Muscle of leg (tissue), 11 donors: ENCODE measurements around the gene IGF2BP2. TPM values are rescaled to one million over a fixed set of nuclear protein-coding genes. Genes with fewer than 3 reads are reported as not detected.
"Not testable (repeated sequence)": the region's sequence is repeated elsewhere in the genome, so short reads cannot be mapped to it uniquely, and the experiment has no call there.

Source experiments
- DNase-seq: peaks from one replicate; pipeline ENCODE4 v3.0.0; 2013
- H3K27ac ChIP-seq: one replicate; pipeline ENCODE4 v1.5.1; 2013; ENCODE audit warnings: mild to moderate bottlenecking, low read length, control low read depth
- H3K27me3 ChIP-seq: one replicate; pipeline ENCODE4 v1.6.1; 2013; ENCODE audit warnings: low read length; ENCODE audit not compliant: control insufficient read depth, insufficient read depth
- H3K36me3 ChIP-seq: one replicate; pipeline ENCODE4 v1.6.1; 2013; ENCODE audit warnings: low read length; ENCODE audit not compliant: control insufficient read depth, insufficient read depth
- H3K4me1 ChIP-seq: one replicate; pipeline ENCODE4 v1.6.1; 2013; ENCODE audit warnings: low read length; ENCODE audit not compliant: control insufficient read depth, insufficient read depth
- H3K4me3 ChIP-seq: one replicate; pipeline ENCODE4 v1.5.1; 2013; ENCODE audit warnings: low read length, control low read depth
- H3K9me3 ChIP-seq: replicated peaks from 2 replicates; pipeline ENCODE4 v1.6.1; 2013; ENCODE audit warnings: low read depth, low read length; ENCODE audit not compliant: control insufficient read depth
- WGBS: methylation state at CpG from one replicate; pipeline ENCODE4 v1.1.5; 2013; ENCODE audit warnings: missing lambda C conversion rate; ENCODE audit not compliant: insufficient coverage; 5-methylcytosine and 5-hydroxymethylcytosine counted together
- polyA plus RNA-seq, 8 donors: library from polyadenylated mRNA; unstranded; fragments of 120-200 nt; gene quantifications; one replicate each; pipeline versions ENCODE4 v1.2.1 to v1.2.3, GENCODE V29; 2013; ENCODE audit warnings: inconsistent platforms in 1 of 8, low replicate concordance in 1 of 8; ENCODE audit not compliant: insufficient read length in 8 of 8, insufficient read depth in 1 of 8
- total RNA-seq: library from RNA; stranded (reverse); fragments of 120-200 nt; gene quantifications from one replicate; pipeline ENCODE4 v1.2.4, GENCODE V29; 2013

IGF2BP2 gene
- total and polyA plus RNA-seq, 9 donors: 32.6 to 59.5 (median 46.1) TPM

DNA sequence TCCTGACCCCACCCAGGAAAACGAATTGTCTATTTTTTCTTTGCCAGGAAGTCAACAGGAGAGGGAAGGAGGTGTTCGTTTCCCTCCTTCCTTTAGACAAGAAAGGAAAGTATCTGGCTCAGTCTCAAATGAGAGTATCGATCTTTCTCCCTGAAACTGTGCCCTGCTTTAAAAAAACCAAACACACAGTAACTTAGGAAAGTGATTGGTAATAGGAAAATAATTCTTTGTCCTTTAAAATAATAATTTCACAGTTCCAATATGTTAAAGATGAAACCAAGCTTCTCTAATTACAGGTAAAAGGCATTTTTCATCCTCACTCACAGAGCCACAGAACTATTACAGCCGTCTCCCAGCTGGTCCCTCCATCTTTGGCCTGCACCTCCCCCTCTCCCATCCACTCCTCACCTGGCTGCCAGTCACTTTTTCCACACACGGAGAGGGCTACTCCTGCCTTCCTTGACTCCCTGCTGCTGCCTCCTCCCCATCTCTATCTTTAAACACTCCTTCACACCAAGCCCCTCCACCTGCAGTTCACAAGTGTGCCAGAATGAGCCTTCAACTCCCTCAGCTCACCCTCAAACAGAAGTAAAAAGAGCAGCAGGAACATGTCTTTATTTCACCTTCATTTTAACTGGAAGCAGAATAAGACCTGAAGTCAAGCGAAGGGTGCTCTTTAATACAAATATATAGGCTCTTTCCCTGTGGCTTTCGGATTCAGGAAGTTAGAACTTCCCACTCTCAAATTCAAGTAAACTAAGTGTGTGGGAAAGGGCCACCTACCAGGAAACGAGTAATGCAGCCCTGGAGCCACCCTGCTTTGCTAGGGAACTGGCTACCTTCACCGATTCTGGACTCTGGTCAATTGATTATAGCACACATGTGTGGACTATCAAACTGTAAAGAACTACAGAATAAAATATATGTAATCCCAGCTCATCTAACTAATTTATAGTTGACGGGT lies 122.3 kb downstream of the IGF2BP2 start:
- no peaks in the 10 kb centered on the region for H3K9me3 ChIP-seq
- H3K27ac ChIP-seq: peak overlapping the region; percentile 81
- WGBS: 15% methylated on average over 3 of the region's 10 CpGs
- peak; percentile 42 for DNase-seq
- no peaks in the 10 kb centered on the region for H3K36me3 ChIP-seq
- peaks cover 14% of the 10 kb centered on the region for H3K4me1 ChIP-seq
- H3K27me3 ChIP-seq: no peaks in the 10 kb centered on the region
- no peak overlapping the region for H3K4me3 ChIP-seq

DNA sequence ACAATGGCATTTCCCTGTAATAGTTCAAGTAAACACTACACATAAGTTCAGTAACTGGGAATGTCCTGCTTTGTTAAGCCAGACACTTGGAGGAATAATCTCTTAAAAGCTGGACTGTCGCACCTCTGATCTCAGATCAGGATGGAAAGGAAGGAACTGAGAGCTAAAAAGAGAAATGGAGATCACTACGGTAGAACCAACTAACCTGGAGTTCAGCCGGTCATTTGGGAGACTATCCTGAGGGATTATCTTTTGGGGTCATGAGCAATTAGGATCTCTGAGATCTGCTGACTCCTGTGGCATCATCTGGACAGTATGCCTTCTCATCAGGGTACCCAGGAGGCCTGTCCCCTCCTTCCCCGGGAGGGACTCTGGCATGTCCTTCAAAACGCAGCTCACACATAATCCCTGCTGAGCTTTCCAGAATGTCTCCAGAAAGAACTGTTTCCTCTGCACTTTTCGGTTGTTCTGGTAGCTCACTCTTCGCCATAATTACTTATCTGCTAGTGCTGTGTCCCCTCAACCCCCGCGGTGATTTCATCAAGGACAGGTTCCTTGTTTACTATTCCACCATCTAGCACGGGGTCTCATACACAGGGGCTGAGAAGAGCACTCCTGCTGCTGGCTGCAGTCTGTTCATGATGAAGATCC lies 123.1 kb downstream of the IGF2BP2 start:
- DNase-seq: no peak
- peaks cover 14% of the 10 kb centered on the region for H3K4me1 ChIP-seq
- no peak overlapping the region for H3K4me3 ChIP-seq
- H3K9me3 ChIP-seq: no peaks in the 10 kb centered on the region
- H3K36me3 ChIP-seq: no peaks in the 10 kb centered on the region
- 48% methylated on average over 9 of the region's 10 CpGs for WGBS
- peak overlapping the region; percentile 54 for H3K27ac ChIP-seq
- no peaks in the 10 kb centered on the region for H3K27me3 ChIP-seq

DNA sequence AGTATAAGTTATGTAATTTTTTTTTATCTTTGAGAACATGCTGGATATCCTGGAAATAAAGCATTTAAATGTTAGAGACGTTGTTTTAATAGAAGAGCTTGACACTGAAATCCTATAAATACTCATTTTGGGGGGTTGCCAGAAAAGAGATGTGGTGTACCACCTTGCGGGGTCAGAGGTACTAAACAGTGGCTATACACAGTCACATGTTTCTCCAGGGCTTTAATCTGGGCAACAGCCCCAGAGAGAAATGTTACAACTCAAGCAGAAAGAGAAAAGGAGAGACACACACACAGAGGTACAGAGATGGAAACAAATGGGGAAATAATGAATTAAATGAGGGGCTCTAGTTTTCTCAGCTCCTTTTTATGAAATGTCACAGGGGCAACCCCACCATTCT lies 124.9 kb downstream of the IGF2BP2 start:
- H3K36me3 ChIP-seq: no peaks in the 10 kb centered on the region
- no peak overlapping the region for H3K4me3 ChIP-seq
- no CpG with 5 or more reads among the region's 2 CpGs for whole genome bisulfite sequencing
- no peaks in the 10 kb centered on the region for H3K9me3 ChIP-seq
- no peak overlapping the region for H3K27ac ChIP-seq
- no peak for DNase-seq
- peaks cover 14% of the 10 kb centered on the region for H3K4me1 ChIP-seq
- H3K27me3 ChIP-seq: no peaks in the 10 kb centered on the region

DNA sequence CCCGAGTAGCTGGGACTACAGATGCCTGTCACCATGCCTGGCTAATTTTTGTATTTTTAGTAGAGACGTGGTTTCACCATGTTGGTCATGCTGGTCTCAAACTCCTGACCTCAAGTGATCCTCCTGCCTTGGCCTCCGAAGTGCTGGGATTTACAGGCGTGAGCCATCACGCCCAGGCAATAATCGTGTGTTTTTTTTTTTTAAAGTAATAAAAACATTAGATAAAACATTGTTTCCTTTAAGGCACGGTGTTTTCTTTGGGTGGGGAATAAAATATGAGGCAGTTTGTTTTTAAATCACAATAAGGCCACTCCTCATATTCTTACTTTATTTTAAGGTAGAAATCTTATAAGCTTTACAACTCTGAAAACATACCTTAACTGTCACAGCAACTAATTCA lies 127.6 kb downstream of the IGF2BP2 start:
- H3K9me3 ChIP-seq, H3K36me3 ChIP-seq, DNase-seq, H3K27ac ChIP-seq, H3K27me3 ChIP-seq, H3K4me3 ChIP-seq, H3K4me1 ChIP-seq: not testable (repeated sequence)
- 80% methylated on average over 2 of the region's 7 CpGs for WGBS

DNA sequence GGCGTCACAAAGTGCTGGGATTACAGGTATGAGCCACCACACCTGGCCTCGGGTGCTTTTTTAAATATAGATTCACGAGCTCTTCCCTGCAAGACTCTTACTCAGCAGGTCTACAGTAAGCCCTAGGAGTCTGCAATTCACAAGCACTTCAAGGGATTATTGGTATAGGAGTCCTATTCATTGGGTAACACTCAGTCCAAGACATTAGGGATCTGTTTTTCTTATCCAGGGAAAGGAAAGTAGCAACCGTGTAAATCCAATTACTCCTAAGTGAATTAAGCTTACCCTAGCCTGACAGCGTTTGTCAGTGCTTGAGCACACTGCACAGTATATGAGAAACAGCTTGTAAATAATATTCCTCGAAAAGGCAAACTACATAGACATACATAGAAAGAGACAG lies 128.8 kb downstream of the IGF2BP2 start:
- Histone ChIP-seq H3K4me1 (no peaks in the 10 kb centered on the region), H3K27me3 (no peaks in the 10 kb centered on the region), H3K27ac (no peak overlapping the region), H3K36me3 (peaks cover 8% of the 10 kb centered on the region), H3K4me3 (no peak overlapping the region), H3K9me3 (no peaks in the 10 kb centered on the region)
- 67% methylated on average over 1 of the region's 6 CpGs for WGBS
- DNase-seq: no peak

DNA sequence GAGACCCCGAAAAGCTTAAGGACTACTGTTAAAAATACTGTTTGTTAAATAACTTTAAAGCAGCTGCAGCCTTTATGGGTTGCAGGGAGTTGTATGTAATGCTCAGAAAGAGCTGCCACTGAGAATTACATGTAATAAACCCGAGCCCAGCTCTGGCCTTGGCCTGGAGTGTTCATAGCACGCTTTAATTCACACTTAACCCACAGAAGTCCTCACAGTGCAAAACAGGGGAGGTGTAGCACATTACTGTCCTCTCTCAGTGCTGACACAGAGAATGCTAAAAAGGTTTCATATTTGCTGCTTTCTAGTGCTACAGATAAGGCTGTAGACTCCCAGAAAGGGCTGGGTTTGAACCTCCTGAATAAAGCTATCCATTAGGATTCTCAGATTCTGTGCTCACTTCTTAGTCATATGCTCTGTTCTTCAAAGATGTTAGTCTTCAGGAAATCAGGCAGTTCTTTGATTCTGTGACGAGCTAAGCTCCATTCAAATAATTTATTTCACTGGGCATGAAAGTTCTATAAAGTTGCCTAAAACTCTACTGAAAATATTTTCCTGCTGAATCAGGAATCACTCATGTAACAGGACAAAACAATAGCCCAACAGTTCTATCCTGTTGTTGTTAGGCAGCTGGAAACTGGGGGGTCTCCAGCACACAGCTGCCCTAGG lies 130.7 kb downstream of the IGF2BP2 start:
- no peak for DNase-seq
- no peaks in the 10 kb centered on the region for H3K9me3 ChIP-seq
- H3K27me3 ChIP-seq: no peaks in the 10 kb centered on the region
- peaks cover 11% of the 10 kb centered on the region for H3K36me3 ChIP-seq
- no peak overlapping the region for H3K4me3 ChIP-seq
- no CpG with 5 or more reads among the region's 4 CpGs for WGBS
- H3K4me1 ChIP-seq: no peaks in the 10 kb centered on the region
- H3K27ac ChIP-seq: no peak overlapping the region

DNA sequence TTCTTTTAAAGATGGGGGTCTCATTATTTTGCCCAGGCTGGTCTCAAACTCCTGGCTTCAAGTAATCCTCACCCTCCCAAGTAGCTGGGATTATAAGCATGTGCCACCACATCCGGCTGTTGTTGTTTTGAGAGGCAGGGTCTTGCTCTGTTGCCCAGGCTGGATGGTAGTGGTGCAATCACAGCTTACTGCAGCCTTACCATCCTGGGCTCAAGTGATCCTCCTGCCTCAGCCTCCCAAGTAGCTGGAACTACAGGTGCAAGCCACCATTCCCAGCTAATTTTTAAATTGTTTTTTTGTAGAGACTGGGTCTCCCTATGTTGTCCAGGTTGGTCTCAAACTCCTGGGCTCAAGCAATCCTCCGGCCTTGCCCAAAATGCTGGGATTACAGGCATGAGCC lies 133.2 kb downstream of the IGF2BP2 start:
- 100% methylated on average over 1 of the region's 2 CpGs for WGBS
- Histone ChIP-seq H3K36me3 (peaks cover 29% of the 10 kb centered on the region), H3K27ac (no peak overlapping the region), H3K27me3 (no peaks in the 10 kb centered on the region), H3K4me1 (no peaks in the 10 kb centered on the region), H3K4me3 (no peak overlapping the region), H3K9me3 (no peaks in the 10 kb centered on the region)
- no peak for DNase-seq

DNA sequence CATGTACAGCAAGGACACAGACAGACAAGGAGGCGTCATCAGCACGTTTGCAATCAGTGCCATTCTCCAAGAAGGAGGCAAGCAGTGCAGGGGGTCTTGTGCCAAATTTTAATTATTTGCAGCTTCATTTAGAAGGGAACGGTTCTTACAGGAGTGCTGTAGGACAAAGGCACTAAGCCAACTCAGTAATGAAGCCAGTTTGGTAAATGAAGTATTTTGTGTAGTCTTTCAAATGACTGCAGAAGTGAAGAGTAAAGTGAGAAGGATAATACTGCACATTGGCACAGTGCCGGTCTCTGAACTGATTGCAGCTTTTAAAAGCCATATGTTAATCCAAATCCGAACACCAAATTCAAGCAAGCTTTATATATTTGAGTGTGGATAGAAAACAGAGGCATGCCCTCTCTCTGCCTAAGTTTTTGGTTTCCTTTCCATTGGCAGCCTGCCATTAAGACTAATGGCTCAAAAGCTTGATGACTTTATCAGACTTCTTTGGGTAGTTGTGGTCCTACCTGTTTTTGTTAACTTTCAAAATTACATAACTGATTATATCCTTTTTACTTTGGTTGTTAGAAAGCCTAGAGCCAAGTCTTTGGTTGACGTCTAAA lies 137.5 kb downstream of the IGF2BP2 start:
- no peaks in the 10 kb centered on the region for H3K27me3 ChIP-seq
- peak; percentile 73 for DNase-seq
- WGBS: 48% methylated on average over 3 of the region's 6 CpGs
- no peak overlapping the region for H3K27ac ChIP-seq
- peaks cover 54% of the 10 kb centered on the region for H3K36me3 ChIP-seq
- no peaks in the 10 kb centered on the region for H3K9me3 ChIP-seq
- H3K4me3 ChIP-seq: no peak overlapping the region
- H3K4me1 ChIP-seq: no peaks in the 10 kb centered on the region

DNA sequence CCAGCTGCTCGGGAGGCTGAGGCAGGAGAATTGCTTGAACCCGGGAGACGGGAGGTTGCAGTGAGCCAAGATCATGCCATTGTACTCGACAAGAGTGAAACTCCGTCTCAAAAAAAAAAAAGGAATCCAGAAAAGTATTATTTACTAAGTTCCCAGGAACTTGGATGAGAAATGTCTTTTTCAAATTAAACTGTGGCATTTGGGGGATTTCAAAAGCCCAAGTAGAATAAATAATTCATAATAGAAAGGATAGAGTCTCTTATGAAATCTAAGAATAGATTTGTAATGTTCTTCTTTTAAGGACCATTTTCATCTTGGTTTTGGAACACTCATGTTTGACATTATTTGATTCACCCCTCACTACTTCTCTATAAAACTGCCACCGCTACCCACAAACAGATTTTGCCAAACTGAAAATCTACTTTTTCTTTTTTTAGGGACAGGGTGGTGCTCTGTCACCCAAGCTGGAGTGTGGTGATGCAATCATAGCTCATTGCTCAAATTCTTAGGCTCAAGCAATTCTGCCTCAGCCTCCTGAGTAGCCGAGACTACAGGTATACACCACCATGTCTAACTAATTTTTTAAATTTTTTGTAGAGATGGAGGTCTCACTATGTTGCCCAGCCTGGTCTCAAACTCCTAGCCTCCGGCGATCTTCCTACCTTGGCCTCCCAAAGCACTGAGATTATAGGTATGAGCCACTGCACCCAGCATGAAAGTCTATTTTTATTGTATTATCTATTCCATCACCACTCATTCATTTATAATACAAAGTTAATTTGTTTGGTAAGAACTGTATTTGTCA lies 139.4 kb downstream of the IGF2BP2 start:
- H3K36me3 ChIP-seq: peaks cover 48% of the 10 kb centered on the region
- H3K4me1 ChIP-seq: no peaks in the 10 kb centered on the region

More for the DNA sequence above, 139.4 kb downstream of the IGF2BP2 start:
- no peak overlapping the region for H3K27ac ChIP-seq
- H3K9me3 ChIP-seq: no peaks in the 10 kb centered on the region
- DNase-seq: no peak
- 89% methylated on average over 3 of the region's 9 CpGs for WGBS
- no peaks in the 10 kb centered on the region for H3K27me3 ChIP-seq
- H3K4me3 ChIP-seq: no peak overlapping the region
